ENCODE results near the gene RAMP1. TPM values are rescaled to one million over a fixed set of nuclear protein-coding genes. Genes with fewer than 3 reads are reported as not detected.

Gene RAMP1
- total RNA-seq, 1 donor from 2014 or later: 105 TPM

GRCh38 chr2:237940828-237941227 lies 81.4 kb downstream of the RAMP1 start:
- DNase-seq (ENCODE audit: low spot score, unreplicated experiment): no peak
- no peak overlapping the region for H3K4me3 Mint-ChIP-seq (ENCODE audit: low read depth)
- H3K27ac Mint-ChIP-seq: peak overlapping the region; percentile 85
- no peaks in the 10 kb centered on the region for H3K27me3 Mint-ChIP-seq
- peaks cover 16% of the 10 kb centered on the region for H3K4me1 Mint-ChIP-seq (ENCODE audit: low read depth)
- no peak for TF ChIP-seq CTCF (IDR thresholded peaks at IDR 0.05; ENCODE audit: unreplicated experiment)
- no peaks in the 10 kb centered on the region for H3K36me3 Mint-ChIP-seq (ENCODE audit: insufficient read depth)
- peaks cover 7% of the 10 kb centered on the region for H3K9me3 Mint-ChIP-seq (ENCODE audit: low read depth)

DNA sequence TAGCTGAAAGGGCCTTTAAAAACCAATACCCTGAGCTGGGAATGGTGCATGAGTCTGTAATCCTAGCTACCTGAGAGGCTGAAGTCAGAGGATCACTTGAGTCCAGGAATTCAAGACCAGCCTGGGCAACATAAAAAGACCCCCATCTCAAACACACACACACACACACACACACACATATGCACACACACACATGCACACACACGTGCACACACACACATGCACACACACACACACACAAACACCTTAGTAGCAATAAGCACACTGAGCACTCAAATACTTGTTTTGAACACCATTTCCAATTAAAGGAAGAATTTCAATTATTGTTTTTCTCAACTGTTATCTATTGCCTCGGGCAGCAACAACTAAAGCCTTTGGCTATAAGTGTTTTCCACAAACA lies 81.8 kb downstream of the RAMP1 start:
- Mint-ChIP-seq H3K4me3 (ENCODE audit: low read depth) (no peak overlapping the region), H3K36me3 (ENCODE audit: insufficient read depth) (no peaks in the 10 kb centered on the region), H3K9me3 (ENCODE audit: low read depth) (peaks cover 7% of the 10 kb centered on the region), H3K4me1 (ENCODE audit: low read depth) (peaks cover 16% of the 10 kb centered on the region), H3K27ac (no peak overlapping the region), H3K27me3 (no peaks in the 10 kb centered on the region)
- TF ChIP-seq CTCF (IDR thresholded peaks at IDR 0.05; ENCODE audit: unreplicated experiment): no peak
- no peak for DNase-seq (ENCODE audit: low spot score, unreplicated experiment)

DNA sequence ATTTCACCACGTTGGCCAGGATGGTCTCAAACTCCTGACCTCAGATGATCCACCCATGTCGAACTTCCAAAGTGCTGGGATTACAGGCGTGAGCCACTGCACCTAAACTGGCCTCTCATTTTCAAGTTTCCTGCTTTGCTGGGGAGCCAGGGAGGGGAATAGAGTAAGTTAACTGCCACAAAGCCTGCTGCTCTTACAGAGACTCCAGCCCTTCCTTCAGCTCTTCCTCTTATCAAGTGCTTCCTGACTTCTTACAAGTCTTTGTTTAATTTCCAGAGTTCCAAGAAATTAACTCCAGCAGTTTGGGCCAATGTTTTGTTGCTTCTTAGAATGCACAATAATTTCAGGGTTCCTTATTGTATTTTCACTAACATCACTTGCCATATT lies 83.1 kb downstream of the RAMP1 start:
- H3K27ac Mint-ChIP-seq: no peak overlapping the region
- DNase-seq (ENCODE audit: low spot score, unreplicated experiment): no peak
- no peaks in the 10 kb centered on the region for H3K36me3 Mint-ChIP-seq (ENCODE audit: insufficient read depth)
- peaks cover 16% of the 10 kb centered on the region for H3K4me1 Mint-ChIP-seq (ENCODE audit: low read depth)
- H3K9me3 Mint-ChIP-seq (ENCODE audit: low read depth): peaks cover 7% of the 10 kb centered on the region
- H3K27me3 Mint-ChIP-seq: peaks cover 4% of the 10 kb centered on the region
- H3K4me3 Mint-ChIP-seq (ENCODE audit: low read depth): no peak overlapping the region
- TF ChIP-seq CTCF (IDR thresholded peaks at IDR 0.05; ENCODE audit: unreplicated experiment): no peak

- Mint-ChIP-seq H3K4me1 (ENCODE audit: low read depth) (peaks cover 16% of the 10 kb centered on the region), H3K27ac (no peak overlapping the region), H3K9me3 (ENCODE audit: low read depth) (peaks cover 7% of the 10 kb centered on the region), H3K4me3 (ENCODE audit: low read depth) (no peak overlapping the region), H3K36me3 (ENCODE audit: insufficient read depth) (no peaks in the 10 kb centered on the region), H3K27me3 (peaks cover 4% of the 10 kb centered on the region)
- DNase-seq (ENCODE audit: low spot score, unreplicated experiment): no peak
- TF ChIP-seq CTCF (IDR thresholded peaks at IDR 0.05; ENCODE audit: unreplicated experiment): no peak
Observed at GRCh38 chr2:237943395-237944094, 84.1 kb downstream of the RAMP1 start.

DNA sequence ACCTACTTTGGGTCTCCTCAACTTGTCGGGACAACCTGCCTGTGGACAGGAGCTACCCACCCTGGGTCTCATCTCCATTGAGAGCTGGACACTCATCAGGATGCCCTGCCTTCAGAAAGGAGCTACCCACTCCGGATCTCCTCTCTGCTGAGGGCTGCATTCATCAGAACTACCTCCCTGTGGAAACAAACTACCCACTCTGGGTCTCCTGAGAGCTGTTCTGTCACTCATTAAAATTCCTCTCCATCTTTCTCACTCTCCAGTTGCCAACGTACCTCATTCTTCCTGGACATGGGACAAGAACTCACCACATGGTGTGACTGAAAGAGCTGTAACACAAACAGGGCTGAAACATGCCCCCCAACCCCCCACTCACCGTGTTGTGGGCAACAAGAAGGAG lies 84.9 kb downstream of the RAMP1 start:
- Mint-ChIP-seq H3K27ac (no peak overlapping the region), H3K9me3 (ENCODE audit: low read depth) (peaks cover 7% of the 10 kb centered on the region), H3K27me3 (peaks cover 4% of the 10 kb centered on the region), H3K4me1 (ENCODE audit: low read depth) (peaks cover 14% of the 10 kb centered on the region), H3K36me3 (ENCODE audit: insufficient read depth) (no peaks in the 10 kb centered on the region), H3K4me3 (ENCODE audit: low read depth) (no peak overlapping the region)
- DNase-seq (ENCODE audit: low spot score, unreplicated experiment): no peak
- TF ChIP-seq CTCF (IDR thresholded peaks at IDR 0.05; ENCODE audit: unreplicated experiment): no peak
